AG04450 (cell line): ENCODE measurements around the gene TLCD5. TPM values are rescaled to one million over a fixed set of nuclear protein-coding genes. Genes with fewer than 3 reads are reported as not detected.

Experiments
- CTCF ChIA-PET: fragments of 300-600, 350-600 bp; formaldehyde crosslinking; extraction: SDS; loops from one replicate; lab custom pipeline; 2022; ENCODE audit warnings: antibody characterized with exemption, inconsistent platforms; lab: Charles Lee
- POLR2A ChIA-PET: fragments of 350-600 bp; formaldehyde crosslinking; extraction: SDS; loops from one replicate; lab custom pipeline; 2021; ENCODE audit warnings: antibody characterized with exemption, inconsistent platforms; lab: Yijun Ruan, JAX
- DNase-seq: peaks from one replicate; pipeline ENCODE4 v3.0.0-alpha.2; 2011; ENCODE audit warnings: low read depth, low spot score
- H3K27ac ChIP-seq: one replicate; pipeline ENCODE4 v1.5.1; 2012; ENCODE audit warnings: low read depth, low read length, control low read depth
- H3K27me3 ChIP-seq: one replicate; pipeline ENCODE4 v1.6.0; 2012; ENCODE audit warnings: low read length; ENCODE audit not compliant: control insufficient read depth, insufficient read depth
- H3K4me3 ChIP-seq: 2 replicates; pipeline ENCODE4 v1.5.1; 2011; ENCODE audit warnings: mild to moderate bottlenecking, low read depth, low read length, control low read depth
- H3K9me3 ChIP-seq: 2 replicates; pipeline ENCODE4 v1.5.1; 2012; ENCODE audit warnings: low read length; ENCODE audit not compliant: control insufficient read depth, insufficient read depth
- polyA plus RNA-seq: library from polyadenylated mRNA; depleted of rRNA; stranded (reverse); fragments of >200 nt; gene quantifications from 2 replicates; pipeline ENCODE4 v1.2.3, GENCODE V29; 2011
- TF ChIP-seq, protein P1 (sequence below): IDR thresholded peaks from 2 replicates; pipeline ENCODE4 v1.5.1; 2011; ENCODE audit warnings: low read depth, low read length, control low read depth, inconsistent platforms

Gene TLCD5
- polyA plus RNA-seq, 1 experiment, result 14.9 TPM

DNA sequence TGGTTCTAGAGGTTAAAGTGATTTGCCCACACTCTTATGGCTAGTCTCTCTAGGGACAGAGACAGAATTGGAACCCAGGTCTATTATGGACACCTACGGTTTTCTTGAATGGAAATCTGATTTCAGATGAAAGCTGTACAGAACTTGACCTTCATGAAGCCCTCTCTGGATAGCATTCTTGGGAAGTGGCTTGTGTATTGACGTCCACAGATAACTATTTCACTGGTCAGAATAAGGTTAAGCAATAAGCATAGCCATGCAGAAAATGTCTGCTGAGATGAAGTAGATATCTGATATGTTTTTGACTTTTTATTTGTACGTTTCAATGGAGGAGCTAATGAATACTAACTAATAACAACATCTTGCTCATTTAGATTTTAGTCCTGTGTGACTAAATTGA lies 1.1 kb downstream of the TLCD5 start:
- Histone ChIP-seq H3K9me3 (no peaks in the 10 kb centered on the region), H3K27me3 (no peaks in the 10 kb centered on the region), H3K4me3 (peak overlapping the region; percentile 70), H3K27ac (peak overlapping the region; percentile 83)
- TF ChIP-seq, protein P1, sequence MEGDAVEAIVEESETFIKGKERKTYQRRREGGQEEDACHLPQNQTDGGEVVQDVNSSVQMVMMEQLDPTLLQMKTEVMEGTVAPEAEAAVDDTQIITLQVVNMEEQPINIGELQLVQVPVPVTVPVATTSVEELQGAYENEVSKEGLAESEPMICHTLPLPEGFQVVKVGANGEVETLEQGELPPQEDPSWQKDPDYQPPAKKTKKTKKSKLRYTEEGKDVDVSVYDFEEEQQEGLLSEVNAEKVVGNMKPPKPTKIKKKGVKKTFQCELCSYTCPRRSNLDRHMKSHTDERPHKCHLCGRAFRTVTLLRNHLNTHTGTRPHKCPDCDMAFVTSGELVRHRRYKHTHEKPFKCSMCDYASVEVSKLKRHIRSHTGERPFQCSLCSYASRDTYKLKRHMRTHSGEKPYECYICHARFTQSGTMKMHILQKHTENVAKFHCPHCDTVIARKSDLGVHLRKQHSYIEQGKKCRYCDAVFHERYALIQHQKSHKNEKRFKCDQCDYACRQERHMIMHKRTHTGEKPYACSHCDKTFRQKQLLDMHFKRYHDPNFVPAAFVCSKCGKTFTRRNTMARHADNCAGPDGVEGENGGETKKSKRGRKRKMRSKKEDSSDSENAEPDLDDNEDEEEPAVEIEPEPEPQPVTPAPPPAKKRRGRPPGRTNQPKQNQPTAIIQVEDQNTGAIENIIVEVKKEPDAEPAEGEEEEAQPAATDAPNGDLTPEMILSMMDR, result no peak
- DNase-seq, result no peak
- CTCF ChIA-PET, result interaction anchor here (1.2 to 2.7 kb wide), 4 partner anchors 9 to 26 kb away, joined by 4 to 23 read pairs (median 8); no protein-coding TSS in a partner anchor
- POLR2A ChIA-PET, result interaction anchor here (1.0 kb wide), 1 partner anchor 26 kb away, joined by 3 read pairs; no protein-coding TSS in a partner anchor

DNA sequence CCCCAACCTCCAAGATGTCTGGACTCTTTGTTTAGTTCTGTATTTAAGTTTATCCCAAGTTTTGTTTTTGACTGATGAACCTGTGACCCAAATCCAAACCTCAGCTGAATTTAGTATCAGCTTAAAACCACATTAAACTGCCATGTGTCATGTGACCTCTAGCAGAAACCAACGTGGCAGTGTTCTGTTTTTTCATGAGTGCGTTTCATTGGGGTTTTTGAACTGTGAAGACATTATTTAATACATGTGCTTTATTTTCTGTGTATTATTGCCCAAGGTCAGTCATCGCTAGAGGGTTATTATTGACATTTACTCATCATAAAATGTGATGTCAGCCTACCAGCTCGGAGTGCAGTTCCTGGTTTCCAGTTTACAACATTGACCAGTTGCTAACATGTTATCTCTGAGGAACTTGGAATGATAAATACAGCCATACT lies 1.8 kb downstream of the TLCD5 start:
- Histone ChIP-seq H3K27me3 (no peaks in the 10 kb centered on the region), H3K4me3 (no peak overlapping the region), H3K9me3 (no peaks in the 10 kb centered on the region), H3K27ac (peak overlapping the region; percentile 25)
- CTCF ChIA-PET, result interaction anchor here (1.2 to 2.7 kb wide), 4 partner anchors 8 to 27 kb away, joined by 4 to 23 read pairs (median 8); no protein-coding TSS in a partner anchor
- POLR2A ChIA-PET, result interaction anchor here (1.0 kb wide), 1 partner anchor 27 kb away, joined by 3 read pairs; no protein-coding TSS in a partner anchor
- TF ChIP-seq, protein P1, result no peak
- no peak for DNase-seq

DNA sequence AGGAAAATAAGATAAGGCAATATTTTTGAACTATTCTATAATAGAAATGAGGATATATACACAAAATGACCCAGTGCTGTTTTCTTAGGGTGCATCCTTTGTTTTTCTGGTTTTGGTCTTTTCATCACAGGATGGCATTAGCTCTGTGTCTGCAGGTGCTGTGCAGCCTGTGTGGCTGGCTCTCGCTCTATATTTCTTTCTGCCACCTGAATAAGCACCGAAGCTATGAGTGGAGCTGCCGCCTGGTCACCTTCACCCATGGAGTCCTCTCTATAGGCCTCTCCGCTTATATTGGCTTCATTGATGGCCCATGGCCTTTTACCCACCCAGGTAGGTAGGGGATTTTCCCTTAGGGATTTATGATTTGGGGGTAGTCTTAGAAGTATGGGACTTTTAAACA lies 2.2 kb downstream of the TLCD5 start:
- TF ChIP-seq, protein P1, result no peak
- no peak overlapping the region for H3K27ac ChIP-seq
- no peaks in the 10 kb centered on the region for H3K9me3 ChIP-seq
- no peak overlapping the region for H3K4me3 ChIP-seq
- POLR2A ChIA-PET, result interaction anchor here (1.0 kb wide), 1 partner anchor 27 kb away, joined by 3 read pairs; no protein-coding TSS in a partner anchor
- no peaks in the 10 kb centered on the region for H3K27me3 ChIP-seq
- CTCF ChIA-PET, result interaction anchor here (1.2 to 1.6 kb wide), 2 partner anchors 23 to 27 kb away, joined by 4 to 6 read pairs; no protein-coding TSS in a partner anchor
- DNase-seq, result no peak

DNA sequence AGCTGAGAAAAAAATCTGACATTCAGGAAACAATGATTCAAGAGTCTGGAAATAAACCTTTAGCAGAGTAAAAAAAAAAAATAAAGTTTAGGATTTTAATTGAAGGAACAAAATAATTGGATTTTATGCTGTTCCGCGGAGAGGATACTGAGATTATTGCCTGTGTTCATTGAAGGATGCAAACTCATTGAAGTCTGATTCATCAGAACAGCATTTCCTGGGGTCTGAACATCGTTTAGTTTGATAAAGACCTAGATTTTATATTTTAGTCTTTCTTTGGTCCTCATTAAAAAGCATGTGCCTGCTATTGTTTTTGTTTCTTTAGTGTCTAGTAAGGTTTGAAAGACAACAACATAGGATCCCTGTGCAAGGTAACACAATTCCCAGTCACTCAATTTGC lies 4.5 kb downstream of the TLCD5 start:
- no peak for DNase-seq
- TF ChIP-seq, protein P1, result no peak
- Histone ChIP-seq H3K9me3 (no peaks in the 10 kb centered on the region), H3K27me3 (no peaks in the 10 kb centered on the region), H3K4me3 (no peak overlapping the region), H3K27ac (no peak overlapping the region)
- POLR2A ChIA-PET, result no interaction called here
- CTCF ChIA-PET, result interaction anchor here (0.7 to 0.8 kb wide), 2 partner anchors 26 to 375 kb away, joined by 3 read pairs; no protein-coding TSS in a partner anchor

DNA sequence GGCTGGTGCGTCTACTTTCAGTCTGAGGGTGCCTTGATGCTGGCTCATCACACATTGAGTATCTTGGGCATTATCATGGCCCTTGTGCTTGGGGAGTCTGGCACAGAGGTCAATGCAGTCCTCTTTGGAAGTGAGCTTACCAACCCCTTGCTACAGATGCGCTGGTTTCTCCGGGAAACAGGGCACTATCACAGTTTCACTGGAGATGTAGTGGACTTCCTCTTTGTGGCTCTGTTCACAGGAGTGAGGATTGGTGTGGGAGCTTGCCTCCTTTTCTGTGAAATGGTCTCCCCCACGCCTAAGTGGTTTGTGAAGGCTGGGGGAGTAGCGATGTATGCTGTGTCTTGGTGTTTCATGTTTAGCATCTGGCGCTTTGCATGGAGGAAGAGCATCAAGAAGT lies 4.9 kb downstream of the TLCD5 start:
- Histone ChIP-seq H3K9me3 (no peaks in the 10 kb centered on the region), H3K27me3 (no peaks in the 10 kb centered on the region), H3K27ac (peak overlapping the region; percentile 11), H3K4me3 (no peak overlapping the region)
- ChIA-PET POLR2A (no interaction called here), CTCF (interaction anchor here (0.6 to 0.8 kb wide), 2 partner anchors 27 to 171 kb away, joined by 3 to 5 read pairs; no protein-coding TSS in a partner anchor)
- no peak for DNase-seq
- TF ChIP-seq, protein P1, result no peak
